ENCODE data around the gene ARL8A.
"Not testable (repeated sequence)": the region's sequence is repeated elsewhere in the genome, so short reads cannot be mapped to it uniquely, and the experiment has no call there.

Gene ARL8A

DNA sequence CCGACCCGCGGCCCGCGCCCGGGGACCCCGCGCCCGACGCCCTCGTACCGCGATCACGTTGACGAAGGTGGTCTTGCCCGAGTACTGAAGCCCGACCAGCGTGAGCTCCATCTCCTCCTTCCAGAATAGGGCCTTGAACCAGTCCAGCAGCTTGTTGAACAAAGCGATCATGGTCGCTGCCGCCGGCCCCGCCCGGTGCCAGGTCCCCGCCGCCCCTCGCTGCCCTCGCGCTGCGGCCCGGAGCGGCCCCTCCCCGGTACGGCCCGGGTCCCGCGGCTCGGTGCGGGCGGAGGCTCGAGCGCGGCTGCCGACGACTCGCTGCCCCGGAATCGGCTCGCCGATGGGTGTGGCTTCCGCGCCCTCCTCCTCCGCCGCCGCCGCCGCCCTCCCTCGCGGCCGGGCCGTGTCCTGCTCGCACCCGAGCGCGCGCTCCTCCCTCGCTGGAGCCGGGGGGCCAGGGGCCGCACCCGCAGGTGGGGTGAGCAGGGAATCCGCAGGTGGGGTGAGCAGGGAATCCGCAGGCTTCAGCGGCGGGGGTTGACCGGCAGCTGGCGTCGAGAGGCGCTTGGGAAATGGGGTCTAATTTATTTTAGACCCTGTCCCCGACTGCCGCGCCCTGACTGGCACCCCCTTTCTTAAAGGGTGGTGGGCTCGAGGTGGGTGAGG, at the start of gene ARL8A:
Gene ARL8A, minus strand, starts transcription at position 336 of the 666 bp plus-strand sequence. Its CDS starts 165 bp downstream, at position 171.
- peak in 51 of 58 donors; percentile 24 to 81 (median 59) for DNase-seq

DNA sequence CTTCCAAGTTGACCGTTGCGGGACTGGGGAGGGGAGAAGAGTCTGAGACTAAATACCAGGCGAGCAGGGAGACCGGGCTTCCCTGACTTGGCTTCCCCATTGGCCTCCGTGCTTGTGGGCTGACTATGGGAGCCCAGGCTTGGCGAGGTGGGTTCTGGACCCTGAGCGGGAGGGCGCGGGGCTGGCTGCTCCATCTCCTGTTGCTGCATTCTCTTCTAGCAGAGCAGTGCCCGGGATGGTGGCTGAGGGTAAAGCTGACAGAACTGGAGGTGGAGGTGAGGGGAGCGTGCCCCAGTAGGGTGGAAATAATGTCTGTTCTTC, 49.8 kb upstream of the ARL8A start:
- no peak for DNase-seq

DNA sequence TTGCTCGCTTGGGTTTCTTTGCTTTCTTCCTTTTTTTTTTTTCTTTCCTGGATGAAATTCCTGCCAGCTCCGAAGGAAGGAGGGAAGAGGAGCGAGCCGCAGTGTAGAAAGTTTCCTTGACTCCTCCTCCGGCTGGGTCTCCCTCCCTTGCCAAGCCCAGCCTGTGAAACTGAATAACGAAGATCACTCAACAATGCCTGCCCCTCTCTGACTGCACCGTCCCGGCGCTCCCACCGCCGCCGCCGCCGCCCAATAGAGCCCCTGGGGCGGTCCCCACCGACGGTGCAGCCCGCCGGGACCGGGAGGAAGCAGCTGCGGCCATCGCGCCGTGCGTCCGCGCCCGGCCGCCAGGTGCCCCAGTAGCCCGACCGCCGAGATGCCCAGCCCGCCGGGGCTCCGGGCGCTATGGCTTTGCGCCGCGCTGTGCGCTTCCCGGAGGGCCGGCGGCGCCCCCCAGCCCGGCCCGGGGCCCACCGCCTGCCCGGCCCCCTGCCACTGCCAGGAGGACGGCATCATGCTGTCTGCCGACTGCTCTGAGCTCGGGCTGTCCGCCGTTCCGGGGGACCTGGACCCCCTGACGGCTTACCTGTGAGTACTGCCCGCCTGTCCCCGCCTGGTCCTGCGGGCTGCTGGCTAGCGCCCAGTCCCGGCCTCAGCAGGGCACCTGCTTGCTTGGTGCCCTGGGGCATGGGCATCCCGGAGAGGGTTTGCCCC, 49.2 kb upstream of the ARL8A start, which contains the start of gene LGR6:
Gene LGR6, plus strand, starts transcription at position 186 of the 714 bp plus-strand sequence. Its CDS starts 191 bp downstream, at position 377.
- no peak for DNase-seq

DNA sequence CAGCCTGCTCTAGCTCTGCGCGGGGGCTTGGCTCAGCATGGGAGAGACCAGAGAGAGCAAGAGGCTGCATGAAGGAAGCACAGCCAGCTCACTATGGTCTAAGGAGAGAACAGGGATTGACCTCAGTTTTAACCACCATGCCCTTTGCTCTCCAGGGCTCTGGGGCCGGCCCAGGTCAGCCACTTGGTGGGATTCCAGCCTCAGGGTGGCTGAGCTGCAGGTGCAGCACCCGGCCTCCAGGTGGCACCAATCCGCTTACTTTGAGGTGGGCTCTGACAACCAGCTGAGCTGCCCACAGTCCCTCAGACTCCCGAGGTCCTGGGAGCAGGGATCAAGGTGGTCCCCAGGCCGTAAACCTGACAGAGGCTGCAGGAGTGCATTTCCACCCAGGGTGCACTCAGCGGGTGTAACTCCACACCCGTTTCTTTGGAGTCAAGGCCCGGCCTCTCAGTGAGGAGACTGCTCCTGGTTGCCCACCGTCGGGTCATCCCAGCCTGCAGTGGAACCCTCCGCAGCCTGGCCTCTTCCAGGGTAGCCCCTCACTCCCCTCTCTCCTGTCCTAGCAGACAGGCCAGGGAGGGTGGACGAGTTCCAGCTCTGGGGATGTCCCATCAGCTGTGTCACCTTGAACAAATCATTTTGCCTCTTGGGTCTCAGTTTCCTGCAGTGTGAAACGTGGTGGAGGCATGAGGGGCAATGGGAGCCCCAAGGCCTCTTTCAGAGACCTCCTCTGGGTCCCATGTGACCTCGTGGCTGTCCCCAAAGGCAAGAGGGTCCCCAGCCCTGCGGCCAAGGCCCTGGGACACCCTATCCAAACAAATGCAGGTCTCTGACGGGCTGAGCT, 48.5 kb upstream of the ARL8A start:
- DNase-seq = peak in 28 of 58 donors; percentile 2 to 55 (median 16)

DNA sequence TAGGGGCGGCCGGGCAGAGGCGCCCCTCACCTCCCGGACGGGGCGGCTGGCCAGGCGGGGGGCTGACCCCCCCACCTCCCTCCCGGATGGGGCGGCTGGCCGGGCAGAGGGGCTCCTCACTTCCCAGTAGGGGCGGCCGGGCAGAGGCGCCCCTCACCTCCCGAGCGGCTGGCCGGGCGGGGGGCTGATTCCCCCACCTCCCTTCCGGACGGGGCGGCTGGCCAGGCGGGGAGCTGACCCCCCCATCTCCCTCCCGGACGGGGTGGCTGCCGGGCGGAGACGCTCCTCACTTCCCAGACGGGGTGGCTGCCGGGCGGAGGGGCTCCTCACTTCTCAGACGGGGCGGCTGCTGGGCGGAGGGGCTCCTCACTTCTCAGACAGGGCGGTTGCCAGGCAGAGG, 46.9 kb upstream of the ARL8A start:
- DNase-seq = not testable (repeated sequence)

DNA sequence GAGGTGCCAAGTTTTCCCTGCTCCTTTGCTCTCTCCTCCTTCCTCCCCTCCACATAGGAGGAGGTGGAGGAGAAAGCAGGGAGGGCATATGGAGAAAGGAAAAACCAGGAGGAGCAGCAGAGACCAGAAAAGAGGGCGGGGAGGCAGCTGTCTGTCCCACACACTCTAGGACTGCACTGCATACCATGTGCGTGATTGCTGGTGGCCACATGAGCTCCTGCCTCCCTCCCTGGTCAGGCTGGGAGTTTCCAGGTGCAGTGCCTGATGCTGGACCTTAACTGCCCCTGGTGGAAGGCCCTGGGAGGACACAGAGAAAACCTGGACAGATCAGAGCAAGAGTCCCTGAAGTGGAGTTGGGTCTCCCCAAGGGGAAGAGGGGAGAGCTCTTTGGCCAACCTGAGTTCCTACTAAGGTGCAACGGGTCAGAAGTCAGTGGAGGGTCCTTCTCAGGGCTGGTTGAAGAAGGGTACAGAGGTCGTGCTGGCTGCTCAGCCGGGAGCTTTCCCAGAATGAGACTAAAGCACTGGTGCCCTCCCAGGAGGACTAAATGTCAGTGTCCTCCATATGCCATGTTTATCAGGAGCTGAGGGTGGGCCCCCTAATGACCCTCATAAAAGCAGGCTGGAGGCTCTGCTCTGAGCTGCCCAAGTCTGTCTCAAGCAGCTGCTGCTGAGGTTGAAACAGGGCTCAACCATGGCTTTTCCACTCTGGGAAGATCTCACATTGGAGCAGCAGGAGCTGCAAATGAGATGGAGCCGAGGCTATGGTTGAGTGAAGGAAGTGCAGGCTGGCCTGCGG, 45.6 kb upstream of the ARL8A start:
- no peak for DNase-seq

DNA sequence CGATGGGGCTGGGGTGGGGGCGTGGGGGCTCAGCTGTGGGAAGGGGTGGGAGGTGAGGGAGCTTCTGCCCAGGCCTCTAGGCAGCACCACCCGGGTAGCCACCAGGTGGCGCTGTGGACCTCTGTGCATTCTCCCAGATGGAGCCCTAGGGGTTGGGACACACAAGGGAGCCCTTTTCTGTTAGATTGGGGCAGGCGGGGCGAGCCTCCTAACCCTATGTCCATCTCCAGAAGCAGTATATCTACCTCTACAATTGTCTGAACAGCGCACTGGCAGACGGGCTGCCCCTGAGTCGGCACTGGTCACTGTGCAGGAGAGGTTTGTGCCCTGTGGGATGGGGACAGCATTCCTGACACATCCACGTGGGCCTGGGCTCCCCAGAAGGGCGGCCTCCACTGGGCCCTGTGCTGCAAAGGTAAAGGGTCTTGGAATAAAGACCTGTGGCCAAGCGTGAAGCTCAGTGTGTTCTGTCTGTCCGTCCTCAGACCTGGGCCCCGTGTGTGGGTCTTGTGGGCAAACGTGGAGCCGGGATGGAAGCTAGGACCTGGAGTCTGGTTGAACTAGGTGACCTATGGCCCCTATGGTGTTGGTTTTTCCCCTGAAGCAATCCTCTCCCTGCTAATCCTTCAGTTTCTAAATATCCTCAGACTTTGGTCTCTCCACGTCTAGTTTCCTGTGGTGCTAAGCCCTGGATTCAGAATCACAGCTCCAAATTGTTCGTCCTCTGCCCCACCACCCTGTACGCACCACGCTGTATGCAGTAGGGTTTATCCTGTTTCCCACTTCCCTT, 44.7 kb upstream of the ARL8A start:
- DNase-seq = peak in 53 of 58 donors; percentile 2 to 86 (median 27)

DNA sequence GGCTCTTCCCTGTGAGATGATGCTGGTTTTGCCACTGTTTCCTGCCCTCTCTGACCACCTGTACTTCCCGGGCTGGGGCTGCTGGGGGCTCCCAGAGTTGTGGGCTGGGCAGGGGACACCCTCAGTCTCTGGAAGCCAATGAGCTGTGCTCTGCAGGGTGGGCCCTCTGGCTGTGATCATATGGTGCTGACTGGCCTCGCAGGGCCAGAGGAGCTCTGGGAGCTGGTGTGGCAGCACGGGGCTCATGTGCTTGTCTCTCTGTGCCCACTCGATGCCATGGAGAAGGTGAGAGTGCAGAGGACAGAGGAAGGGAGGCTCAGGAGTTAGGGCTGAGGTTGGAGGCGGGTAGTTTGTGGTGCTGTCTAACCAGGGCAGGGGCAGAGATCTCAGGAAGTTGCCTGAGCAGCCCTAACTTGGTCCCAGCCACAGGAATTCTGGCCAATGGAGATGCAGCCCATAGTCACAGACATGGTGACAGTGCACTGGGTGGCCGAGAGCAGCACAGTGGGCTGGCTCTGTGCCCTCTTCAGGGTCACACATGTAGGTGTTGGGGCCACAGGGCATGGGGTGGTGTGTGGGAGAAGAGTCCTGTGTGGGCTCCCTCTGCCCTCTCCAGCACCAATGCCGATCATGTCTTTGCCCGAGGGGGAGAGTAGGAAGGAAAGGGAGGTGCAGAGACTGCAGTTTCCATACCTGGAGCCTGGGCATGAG, 43.3 kb upstream of the ARL8A start:
- DNase-seq = no peak

DNA sequence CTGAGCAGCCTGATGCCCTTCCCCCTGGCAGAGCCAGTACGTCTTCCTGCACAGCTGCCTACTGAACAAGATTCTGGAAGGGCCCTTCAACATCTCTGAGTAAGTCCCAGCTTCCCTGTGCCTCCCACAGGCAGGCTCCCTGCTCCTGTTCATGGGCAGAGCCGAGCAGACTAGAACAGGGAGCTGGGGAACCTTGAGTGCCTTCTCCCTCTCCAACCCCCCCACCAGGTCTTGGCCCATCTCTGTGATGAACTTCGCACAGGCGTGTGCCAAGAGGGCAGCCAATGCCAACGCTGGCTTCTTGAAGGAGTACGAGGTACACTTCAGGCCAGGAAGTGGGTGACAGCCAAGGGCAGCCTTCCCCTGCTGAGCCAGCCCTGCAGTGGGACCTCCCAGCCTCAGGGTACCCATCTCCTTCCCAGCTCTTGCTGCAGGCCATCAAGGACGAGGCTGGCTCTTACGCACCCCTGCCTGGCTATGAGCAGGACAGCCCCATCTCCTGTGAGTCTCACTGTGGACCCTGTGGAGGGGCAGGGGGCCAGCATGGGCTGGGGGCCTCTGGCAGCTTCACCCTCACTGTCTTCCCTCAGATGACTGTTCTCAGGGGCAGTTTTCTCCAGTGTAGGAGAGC, 42.6 kb upstream of the ARL8A start:
- peak in 1 of 58 donors; percentile 15 for DNase-seq

DNA sequence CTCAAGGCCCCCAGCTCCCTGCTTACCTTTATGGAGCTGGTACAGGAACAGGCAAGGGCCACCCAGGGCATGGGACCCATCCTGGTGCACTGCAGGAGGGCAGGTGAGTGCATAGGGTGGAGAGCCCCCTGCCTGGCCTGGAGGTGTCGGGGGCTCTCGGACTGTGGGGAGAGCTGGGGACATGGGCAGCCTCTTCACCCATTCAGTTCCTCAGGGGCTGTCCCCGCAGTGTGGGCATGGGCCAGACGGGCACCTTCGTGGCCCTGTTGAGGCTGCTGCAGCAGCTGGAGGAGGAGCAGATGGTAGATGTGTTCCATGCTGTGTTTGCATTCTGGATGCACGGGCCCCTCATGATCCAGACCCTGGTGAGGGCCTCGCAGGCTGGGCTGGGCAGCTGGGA, 41.8 kb upstream of the ARL8A start:
- no peak for DNase-seq

DNA sequence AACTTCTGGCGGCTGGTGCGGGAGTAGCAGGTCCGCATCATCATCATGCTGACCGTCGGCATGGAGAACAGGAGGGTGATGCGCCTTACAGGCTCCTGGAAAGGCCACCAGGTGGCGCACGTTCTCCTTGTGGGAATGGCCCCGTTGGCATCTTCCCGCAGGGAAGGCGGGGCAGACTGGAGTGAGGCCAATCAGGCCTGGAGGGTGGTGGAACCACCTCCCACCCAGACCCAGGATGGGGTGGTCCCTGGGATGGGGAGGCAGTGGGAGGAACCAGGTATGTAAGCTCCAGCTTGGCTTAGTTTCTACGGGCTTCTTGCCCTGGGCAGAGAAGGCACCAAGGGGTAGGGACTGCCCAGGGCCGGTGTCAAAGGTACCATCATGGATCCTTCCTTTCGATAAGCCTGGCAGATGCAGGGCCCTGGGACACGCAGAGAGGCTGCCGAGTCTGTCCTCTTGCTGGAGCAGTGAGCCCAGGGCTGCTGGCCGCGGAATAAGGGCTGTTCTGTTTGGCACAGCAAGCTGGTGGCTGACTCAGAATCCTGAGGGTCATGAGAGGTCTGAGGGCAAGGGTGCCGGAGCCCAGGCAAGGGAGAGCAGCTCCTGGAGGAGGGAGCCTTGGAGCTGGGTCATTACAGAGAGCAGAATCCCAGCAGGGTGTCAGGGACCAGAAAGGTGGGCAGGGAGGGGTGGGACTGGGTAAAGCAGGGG, 40.4 kb upstream of the ARL8A start:
- DNase-seq = peak in 55 of 58 donors; percentile 8 to 87 (median 53)

DNA sequence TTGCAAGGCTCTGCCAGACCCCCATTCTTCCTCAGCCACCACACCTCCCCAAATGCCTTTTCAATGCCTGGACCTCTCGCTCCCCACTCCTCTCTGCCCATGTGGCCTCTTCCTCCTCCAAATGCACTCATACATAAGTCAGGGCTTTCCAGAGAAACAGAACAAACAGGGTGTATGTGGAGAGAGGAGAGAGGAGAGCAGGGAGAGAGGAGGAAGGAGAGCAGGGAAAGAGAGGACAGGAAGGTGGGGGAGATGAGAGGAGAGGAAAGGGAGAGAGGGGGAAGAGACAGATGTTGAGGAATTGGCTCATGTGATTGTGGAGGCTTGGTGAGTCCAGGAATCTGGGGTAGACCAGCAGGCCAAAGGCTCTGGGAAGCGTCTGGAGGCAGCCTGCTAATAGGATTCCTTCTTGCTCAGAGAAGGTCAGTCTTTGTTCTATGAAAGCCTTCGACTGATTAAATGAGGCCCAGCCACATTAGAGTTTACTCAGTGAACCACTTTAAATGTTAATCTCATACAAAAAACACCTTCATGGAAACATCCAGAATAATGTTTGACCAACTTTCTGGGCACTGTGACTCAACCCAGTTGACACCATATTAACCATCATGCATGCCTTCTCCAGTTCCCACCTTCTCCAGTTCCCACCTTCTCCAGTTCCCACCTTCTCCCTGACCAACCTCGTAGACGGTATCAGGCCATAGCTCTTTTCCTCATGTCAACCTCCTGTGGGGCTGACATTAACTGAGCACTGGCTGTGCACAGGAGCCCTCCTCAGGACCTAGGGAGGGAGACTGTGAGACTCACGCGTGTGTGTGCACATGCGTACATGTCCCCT, 37.7 kb upstream of the ARL8A start:
- no peak for DNase-seq

DNA sequence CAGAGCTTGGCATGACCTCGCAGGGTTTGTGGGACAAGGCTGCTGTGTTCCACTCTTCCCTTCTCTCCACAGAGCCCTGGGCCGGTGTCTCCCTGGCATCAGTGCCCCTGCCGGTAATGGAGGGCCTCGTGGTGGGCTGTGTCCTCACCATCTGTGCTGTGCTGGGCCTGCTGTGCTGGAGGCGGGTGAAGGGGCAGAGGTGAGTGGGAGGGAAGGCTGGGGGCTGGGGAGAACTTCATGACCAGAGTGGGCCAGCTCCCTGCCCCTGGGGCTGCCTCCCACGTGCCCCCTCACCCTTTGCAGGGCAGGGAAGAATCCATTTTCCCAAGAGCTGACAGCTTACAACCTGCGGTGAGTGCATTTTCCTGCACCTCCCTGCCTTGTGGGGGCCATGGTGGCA, 37.0 kb upstream of the ARL8A start:
- no peak for DNase-seq

DNA sequence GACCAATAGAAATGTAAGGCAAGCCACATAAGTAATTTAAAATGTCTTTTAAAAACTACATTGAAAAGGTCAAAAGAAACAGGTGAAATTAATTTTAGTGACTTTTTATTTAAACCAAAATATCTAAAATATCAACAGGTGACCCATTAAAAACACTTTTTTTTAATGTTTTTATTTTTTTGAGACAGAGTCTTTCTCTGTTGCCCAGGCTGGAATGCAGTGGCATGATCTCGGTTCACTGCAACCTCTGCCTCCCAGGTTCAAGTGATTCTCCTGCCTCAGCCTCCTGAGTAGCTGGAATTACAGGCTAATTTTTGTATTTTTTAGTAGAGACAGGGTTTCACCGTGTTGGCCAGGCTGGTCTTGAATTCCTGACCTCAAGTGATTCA, 36.2 kb upstream of the ARL8A start:
- DNase-seq = not testable (repeated sequence)

DNA sequence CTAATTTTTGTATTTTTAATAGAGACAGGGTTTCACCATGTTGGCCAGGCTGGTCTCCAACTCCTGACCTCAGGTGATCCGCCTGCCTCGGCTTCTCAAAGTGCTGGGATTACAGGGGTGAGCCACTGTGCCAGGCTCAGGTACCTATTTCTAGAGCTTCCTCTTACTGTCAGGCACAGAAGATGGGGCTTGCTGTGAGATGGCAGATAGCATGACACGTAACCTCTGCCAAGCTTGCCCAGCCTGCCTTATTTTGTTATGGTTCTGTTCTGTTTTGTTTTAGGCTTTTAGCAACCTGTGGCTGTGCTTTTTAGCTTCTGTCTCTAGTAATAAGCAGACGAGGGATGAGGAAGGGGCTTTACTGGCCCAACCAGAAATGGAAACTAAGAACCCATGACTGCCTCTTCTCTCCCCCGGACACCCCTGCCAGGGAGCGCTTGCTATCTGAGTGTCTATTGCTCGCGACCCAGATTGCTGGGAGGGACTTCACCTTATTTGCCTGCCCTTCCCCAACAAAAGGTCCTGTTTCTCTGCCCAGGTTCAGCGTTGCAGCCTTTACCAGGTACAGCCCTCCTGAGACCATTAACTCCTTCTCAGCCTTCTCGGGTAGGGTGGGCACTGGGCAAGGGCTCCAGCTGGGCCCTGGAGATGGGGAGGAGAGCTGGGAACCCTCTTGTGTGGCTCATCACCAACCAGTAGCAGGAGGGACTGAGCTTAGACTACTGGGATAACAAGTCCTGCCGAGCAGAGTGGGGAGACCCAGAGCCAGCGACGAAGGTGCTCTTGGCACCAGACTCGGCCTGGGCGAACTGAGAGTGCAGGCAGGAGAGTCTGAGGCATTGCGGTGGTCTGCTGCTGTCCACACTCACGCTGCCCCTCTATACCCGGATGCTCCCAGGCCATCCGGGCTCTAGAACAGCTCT, 35.6 kb upstream of the ARL8A start:
- DNase-seq = no peak

Measured in anterior cingulate cortex (tissue), 58 donors.